ENCODE measurements around the gene ABCA2.

The ABCA2 gene

GRCh38 chr9:137011907-137012675 is 15.9 kb downstream of the ABCA2 start:
- no peak for ATAC-seq

GRCh38 chr9:137011156-137011555 is 16.9 kb downstream of the ABCA2 start:
- TF ChIP-seq ZC3H10 (CRISPR knock-in tag; IDR thresholded peaks at IDR 0.05) = no peak
- no peak for TF ChIP-seq ZNF565 (CRISPR knock-in tag; conservative IDR thresholded peaks at IDR 0.05; ENCODE audit: low read depth)
- no peak for TF ChIP-seq ZNF8 (CRISPR knock-in tag; IDR thresholded peaks at IDR 0.05)
- no peak for TF ChIP-seq SNAI2 (CRISPR knock-in tag; IDR thresholded peaks at IDR 0.05)
- TF ChIP-seq CSDC2 (CRISPR knock-in tag; IDR thresholded peaks at IDR 0.05) = no peak
- no peak for TF ChIP-seq BACH2 (CRISPR knock-in tag; IDR thresholded peaks at IDR 0.05; ENCODE audit: borderline replicate concordance)
- no peak for TF ChIP-seq TSHZ2 (CRISPR knock-in tag; IDR thresholded peaks at IDR 0.05)
- TF ChIP-seq ZFP3 (CRISPR knock-in tag; IDR thresholded peaks at IDR 0.05) = no peak
- no peak for TF ChIP-seq TOX (CRISPR knock-in tag; IDR thresholded peaks at IDR 0.05; ENCODE audit: borderline replicate concordance)
- no peak for TF ChIP-seq CSRNP3 (CRISPR knock-in tag; IDR thresholded peaks at IDR 0.05)
- no peak for TF ChIP-seq ISL1 (CRISPR knock-in tag; IDR thresholded peaks at IDR 0.05)
- no peak for TF ChIP-seq RARB (CRISPR knock-in tag; IDR thresholded peaks at IDR 0.05)
- TF ChIP-seq POU6F1 (CRISPR knock-in tag; IDR thresholded peaks at IDR 0.05; ENCODE audit: borderline replicate concordance, low read depth) = no peak
- TF ChIP-seq PPARA (CRISPR knock-in tag; IDR thresholded peaks at IDR 0.05; ENCODE audit: borderline replicate concordance) = no peak
- TF ChIP-seq ESRRG (CRISPR knock-in tag; IDR thresholded peaks at IDR 0.05) = no peak
- TF ChIP-seq PATZ1 (CRISPR knock-in tag; IDR thresholded peaks at IDR 0.05; ENCODE audit: borderline replicate concordance) = no peak
- TF ChIP-seq TCF4 (CRISPR knock-in tag; IDR thresholded peaks at IDR 0.05; ENCODE audit: borderline replicate concordance) = no peak
- no peak for TF ChIP-seq ARNTL (CRISPR knock-in tag; IDR thresholded peaks at IDR 0.05; ENCODE audit: borderline replicate concordance, low read depth)
- ATAC-seq = no peak

More at GRCh38 chr9:137011907-137012675, 15.9 kb downstream of the ABCA2 start:
- TF ChIP-seq ZFP3 (CRISPR knock-in tag; IDR thresholded peaks at IDR 0.05) = no peak
- no peak for TF ChIP-seq ZNF8 (CRISPR knock-in tag; IDR thresholded peaks at IDR 0.05)
- TF ChIP-seq PPARA (CRISPR knock-in tag; IDR thresholded peaks at IDR 0.05; ENCODE audit: borderline replicate concordance) = no peak
- TF ChIP-seq ZFP30 (CRISPR knock-in tag; IDR thresholded peaks at IDR 0.05) = no peak
- no peak for TF ChIP-seq TOX (CRISPR knock-in tag; IDR thresholded peaks at IDR 0.05; ENCODE audit: borderline replicate concordance)
- no peak for TF ChIP-seq RARB (CRISPR knock-in tag; IDR thresholded peaks at IDR 0.05)
- no peak for TF ChIP-seq CSDC2 (CRISPR knock-in tag; IDR thresholded peaks at IDR 0.05)
- TF ChIP-seq BACH2 (CRISPR knock-in tag; IDR thresholded peaks at IDR 0.05; ENCODE audit: borderline replicate concordance) = no peak

GRCh38 chr9:137009938-137010732 is 17.9 kb downstream of the ABCA2 start:
- no peak for ATAC-seq
- TF ChIP-seq CREB5 (CRISPR knock-in tag; IDR thresholded peaks at IDR 0.05; ENCODE audit: low read depth) (no peak), GLIS3 (CRISPR knock-in tag; IDR thresholded peaks at IDR 0.05) (no peak), ZNF565 (CRISPR knock-in tag; conservative IDR thresholded peaks at IDR 0.05; ENCODE audit: low read depth) (no peak), BACH2 (CRISPR knock-in tag; IDR thresholded peaks at IDR 0.05; ENCODE audit: borderline replicate concordance) (no peak), PATZ1 (CRISPR knock-in tag; IDR thresholded peaks at IDR 0.05; ENCODE audit: borderline replicate concordance) (no peak), ESRRG (CRISPR knock-in tag; IDR thresholded peaks at IDR 0.05) (no peak), OSR1 (CRISPR knock-in tag; IDR thresholded peaks at IDR 0.05) (no peak), ZFP30 (CRISPR knock-in tag; IDR thresholded peaks at IDR 0.05) (no peak), SNAI2 (CRISPR knock-in tag; IDR thresholded peaks at IDR 0.05) (no peak)

All from SK-N-SH treated with all-trans-retinoic acid at 6 μM for 48 hours (cell line).